HK-2 (cell line): ENCODE data around the gene EGLN2.
"Not testable (repeated sequence)": the region's sequence is repeated elsewhere in the genome, so short reads cannot be mapped to it uniquely, and the experiment has no call there.

ENCODE experiments used
- DNase-seq: peaks from one replicate; pipeline ENCODE4 v3.0.0-alpha.2; 2018; ENCODE audit not compliant: unreplicated experiment

Gene EGLN2

GRCh38 chr19:40819479-40820234, 20.7 kb downstream of the EGLN2 start:
- DNase-seq: not testable (repeated sequence)

GRCh38 chr19:40822161-40822560, 23.2 kb downstream of the EGLN2 start:
- no peak for DNase-seq

GRCh38 chr19:40822704-40823553, 23.9 kb downstream of the EGLN2 start:
- not testable (repeated sequence) for DNase-seq

GRCh38 chr19:40824916-40825315, 25.9 kb downstream of the EGLN2 start:
- DNase-seq: not testable (repeated sequence)

- DNase-seq: not testable (repeated sequence)
These were observed 26.6 kb downstream of the EGLN2 start for GRCh38 chr19:40825460-40826095.

GRCh38 chr19:40826312-40826698, 27.3 kb downstream of the EGLN2 start:
- DNase-seq: not testable (repeated sequence)

- DNase-seq: not testable (repeated sequence)
These were observed 27.9 kb downstream of the EGLN2 start for GRCh38 chr19:40826699-40827385.

- no peak for DNase-seq
These were observed 28.6 kb downstream of the EGLN2 start for GRCh38 chr19:40827386-40828247.

GRCh38 chr19:40829205-40829604, 30.2 kb downstream of the EGLN2 start:
- no peak for DNase-seq

GRCh38 chr19:40830741-40831140, 31.8 kb downstream of the EGLN2 start:
- DNase-seq: not testable (repeated sequence)

- no peak for DNase-seq
These were observed 32.8 kb downstream of the EGLN2 start for GRCh38 chr19:40831502-40832430.

- not testable (repeated sequence) for DNase-seq
These were observed 33.4 kb downstream of the EGLN2 start for GRCh38 chr19:40832431-40832790.

- DNase-seq: not testable (repeated sequence)
These were observed 34.9 kb downstream of the EGLN2 start for GRCh38 chr19:40833728-40834533.

GRCh38 chr19:40836754-40837429, 37.9 kb downstream of the EGLN2 start:
- no peak for DNase-seq

- not testable (repeated sequence) for DNase-seq
These were observed 39.5 kb downstream of the EGLN2 start for GRCh38 chr19:40838477-40838876.

- not testable (repeated sequence) for DNase-seq
These were observed 43.0 kb downstream of the EGLN2 start for GRCh38 chr19:40842012-40842411.

GRCh38 chr19:40842997-40843652, 44.1 kb downstream of the EGLN2 start:
- DNase-seq: not testable (repeated sequence)

GRCh38 chr19:40843653-40844052, 44.7 kb downstream of the EGLN2 start:
- not testable (repeated sequence) for DNase-seq
